Testis (tissue), 2 donors: Measurements from ENCODE around the gene CFAP221.

Experiments used
- POLR2A ChIP-seq: fragments of 450-650 bp; IDR thresholded peaks from one replicate; pipeline ENCODE4 v1.6.1; 2017; ENCODE audit warnings: antibody characterized with exemption, mild to moderate bottlenecking, moderate library complexity
- TF ChIP-seq, protein P1 (sequence below), 3 experiments: fragments of 450-650 bp in 2 of 3; fragments of 200-600 bp in 1 of 3; sonication (generic) in 1 of 3; IDR thresholded peaks; one replicate each; pipeline ENCODE4 v1.5.1; 2016 to 2019; ENCODE audit warnings: antibody characterized with exemption in 3 of 3, mild to moderate bottlenecking in 2 of 3, moderate library complexity in 1 of 3

DNA sequence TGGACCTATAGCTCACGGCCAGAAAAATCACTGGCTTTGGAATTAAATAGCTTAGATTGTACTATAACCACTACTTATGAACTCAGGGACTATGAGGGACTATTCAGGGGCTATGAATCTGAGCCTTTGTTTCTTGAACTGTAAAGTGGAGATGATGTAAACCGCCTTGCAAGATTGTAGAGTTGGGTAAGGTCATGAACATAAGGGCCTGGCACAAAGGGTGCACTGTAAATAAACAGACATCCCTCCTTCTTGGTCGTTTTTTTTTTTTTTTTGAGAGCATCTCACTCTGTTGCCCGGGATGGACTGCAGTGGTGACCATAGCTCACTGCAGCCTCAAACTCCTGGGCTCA is 137.6 kb downstream of the CFAP221 start:
- TF ChIP-seq, protein P1, sequence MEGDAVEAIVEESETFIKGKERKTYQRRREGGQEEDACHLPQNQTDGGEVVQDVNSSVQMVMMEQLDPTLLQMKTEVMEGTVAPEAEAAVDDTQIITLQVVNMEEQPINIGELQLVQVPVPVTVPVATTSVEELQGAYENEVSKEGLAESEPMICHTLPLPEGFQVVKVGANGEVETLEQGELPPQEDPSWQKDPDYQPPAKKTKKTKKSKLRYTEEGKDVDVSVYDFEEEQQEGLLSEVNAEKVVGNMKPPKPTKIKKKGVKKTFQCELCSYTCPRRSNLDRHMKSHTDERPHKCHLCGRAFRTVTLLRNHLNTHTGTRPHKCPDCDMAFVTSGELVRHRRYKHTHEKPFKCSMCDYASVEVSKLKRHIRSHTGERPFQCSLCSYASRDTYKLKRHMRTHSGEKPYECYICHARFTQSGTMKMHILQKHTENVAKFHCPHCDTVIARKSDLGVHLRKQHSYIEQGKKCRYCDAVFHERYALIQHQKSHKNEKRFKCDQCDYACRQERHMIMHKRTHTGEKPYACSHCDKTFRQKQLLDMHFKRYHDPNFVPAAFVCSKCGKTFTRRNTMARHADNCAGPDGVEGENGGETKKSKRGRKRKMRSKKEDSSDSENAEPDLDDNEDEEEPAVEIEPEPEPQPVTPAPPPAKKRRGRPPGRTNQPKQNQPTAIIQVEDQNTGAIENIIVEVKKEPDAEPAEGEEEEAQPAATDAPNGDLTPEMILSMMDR (IDR thresholded peaks at IDR 0.05), result no peak
- no peak for TF ChIP-seq POLR2A
